Nephron (organoid): Measurements from ENCODE around the gene SH3BP4.

ENCODE experiments used
- H3K27ac Mint-ChIP-seq, 3 experiments: 2 replicates each; pipeline ENCODE4 v1.8.0; 2020; ENCODE audit warnings: mixed read lengths in 3 of 3, mild to moderate bottlenecking in 2 of 3, moderate library complexity in 1 of 3
- H3K27me3 Mint-ChIP-seq: 2 replicates; pipeline ENCODE4 v1.8.0; 2021; ENCODE audit warnings: low read depth, mild to moderate bottlenecking, moderate library complexity, mixed read lengths
- H3K36me3 Mint-ChIP-seq: 2 replicates; pipeline ENCODE4 v1.8.0; 2020; ENCODE audit warnings: low read depth, mixed read lengths
- H3K4me1 Mint-ChIP-seq: 2 replicates; pipeline ENCODE4 v1.8.0; 2020; ENCODE audit warnings: mixed read lengths
- H3K4me3 Mint-ChIP-seq, 3 experiments: 2 replicates each; pipeline ENCODE4 v1.8.0; 2020; ENCODE audit warnings: mild to moderate bottlenecking in 3 of 3, mixed read lengths in 3 of 3, moderate library complexity in 2 of 3
- H3K9me3 Mint-ChIP-seq: 2 replicates; pipeline ENCODE4 v1.8.0; 2020; ENCODE audit warnings: mixed read lengths
- CTCF ChIP-seq, 3 experiments: fragments of 200-600 bp; sonication (generic); IDR thresholded peaks; one replicate each; pipeline ENCODE4 v1.5.0; 2021; ENCODE audit warnings: antibody characterized with exemption in 3 of 3; ENCODE audit not compliant: unreplicated experiment in 3 of 3

Gene SH3BP4

GRCh38 chr2:234912437-234912836 is 39.4 kb upstream of the SH3BP4 start:
- Mint-ChIP-seq H3K27me3 (peaks cover 5% of the 10 kb centered on the region), H3K4me3 (no peak overlapping the region), H3K9me3 (no peaks in the 10 kb centered on the region), H3K27ac (no peak overlapping the region), H3K4me1 (peaks cover 10% of the 10 kb centered on the region), H3K36me3 (no peaks in the 10 kb centered on the region)
- no peak for TF ChIP-seq CTCF (IDR thresholded peaks at IDR 0.05; ENCODE audit: unreplicated experiment in 3 of 3)

- no peaks in the 10 kb centered on the region for H3K36me3 Mint-ChIP-seq
- no peaks in the 10 kb centered on the region for H3K9me3 Mint-ChIP-seq
- TF ChIP-seq CTCF (IDR thresholded peaks at IDR 0.05; ENCODE audit: unreplicated experiment in 3 of 3): no peak
- peaks cover 14% of the 10 kb centered on the region for H3K4me1 Mint-ChIP-seq
- H3K27me3 Mint-ChIP-seq: peaks cover 5% of the 10 kb centered on the region
- H3K27ac Mint-ChIP-seq: no peak overlapping the region
- H3K4me3 Mint-ChIP-seq: no peak overlapping the region
Observed at GRCh38 chr2:234913208-234913626, 38.6 kb upstream of the SH3BP4 start.

GRCh38 chr2:234914371-234915154 is 37.3 kb upstream of the SH3BP4 start:
- TF ChIP-seq CTCF (IDR thresholded peaks at IDR 0.05; ENCODE audit: unreplicated experiment in 3 of 3): no peak
- Mint-ChIP-seq H3K4me1 (peaks cover 14% of the 10 kb centered on the region), H3K9me3 (no peaks in the 10 kb centered on the region), H3K27me3 (peaks cover 5% of the 10 kb centered on the region), H3K36me3 (no peaks in the 10 kb centered on the region), H3K27ac (no peak overlapping the region), H3K4me3 (no peak overlapping the region)

- no peak for TF ChIP-seq CTCF (IDR thresholded peaks at IDR 0.05; ENCODE audit: unreplicated experiment in 3 of 3)
- Mint-ChIP-seq H3K27me3 (peaks cover under 1% of the 10 kb centered on the region), H3K9me3 (no peaks in the 10 kb centered on the region), H3K27ac (peak overlapping the region in 1 of 3 experiments; percentile 41), H3K4me3 (no peak overlapping the region), H3K36me3 (no peaks in the 10 kb centered on the region), H3K4me1 (peaks cover 14% of the 10 kb centered on the region)
Observed at GRCh38 chr2:234916674-234917073, 35.1 kb upstream of the SH3BP4 start.

GRCh38 chr2:234917211-234917975 is 34.4 kb upstream of the SH3BP4 start:
- Mint-ChIP-seq H3K36me3 (no peaks in the 10 kb centered on the region), H3K4me1 (peaks cover 14% of the 10 kb centered on the region), H3K9me3 (no peaks in the 10 kb centered on the region), H3K27ac (peak overlapping the region; percentile 10 to 48 (median 41)), H3K4me3 (no peak overlapping the region), H3K27me3 (no peaks in the 10 kb centered on the region)
- TF ChIP-seq CTCF (IDR thresholded peaks at IDR 0.05; ENCODE audit: unreplicated experiment in 3 of 3): no peak
